Activated T-helper 1 cell treated with anti-CD3 and anti-CD28 coated beads, Interleukin-2, amount 50 U/mL, for 16 hours (primary cell): ENCODE measurements around the gene PCLO.

ENCODE experiments used
- DNase-seq, 2 donors: peaks; one replicate each; pipeline ENCODE4 v3.0.0-alpha.2; 2020; ENCODE audit warnings: low read depth in 1 of 2, low spot score in 1 of 2

The PCLO gene

GRCh38 chr7:82841828-82842227 lies 320.9 kb downstream of the PCLO start:
- DNase-seq: no peak

GRCh38 chr7:82840061-82840460 lies 322.6 kb downstream of the PCLO start:
- no peak for DNase-seq

- DNase-seq: no peak
These were observed 323.1 kb downstream of the PCLO start for GRCh38 chr7:82839555-82839954.

- DNase-seq: no peak
These were observed 323.6 kb downstream of the PCLO start for GRCh38 chr7:82839063-82839462.

DNA sequence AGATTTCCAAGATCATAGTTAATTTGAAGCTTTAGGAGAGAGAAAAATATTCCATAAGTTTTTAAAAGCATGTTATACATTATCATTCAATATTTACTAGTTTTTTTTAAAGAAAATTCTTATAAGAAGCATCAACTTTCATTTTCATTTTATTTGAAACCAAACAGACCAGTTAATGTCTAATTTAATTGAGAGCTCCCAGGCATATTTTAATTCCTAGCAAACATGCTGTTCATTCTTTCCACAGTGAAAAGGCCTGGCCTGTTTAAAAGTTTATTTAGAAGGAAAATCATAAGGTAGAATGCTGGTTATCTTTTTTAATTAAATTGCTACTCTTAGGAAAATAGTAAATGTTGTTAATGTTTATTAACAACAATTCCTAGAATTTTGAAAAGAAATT lies 324.4 kb downstream of the PCLO start:
- DNase-seq: no peak

DNA sequence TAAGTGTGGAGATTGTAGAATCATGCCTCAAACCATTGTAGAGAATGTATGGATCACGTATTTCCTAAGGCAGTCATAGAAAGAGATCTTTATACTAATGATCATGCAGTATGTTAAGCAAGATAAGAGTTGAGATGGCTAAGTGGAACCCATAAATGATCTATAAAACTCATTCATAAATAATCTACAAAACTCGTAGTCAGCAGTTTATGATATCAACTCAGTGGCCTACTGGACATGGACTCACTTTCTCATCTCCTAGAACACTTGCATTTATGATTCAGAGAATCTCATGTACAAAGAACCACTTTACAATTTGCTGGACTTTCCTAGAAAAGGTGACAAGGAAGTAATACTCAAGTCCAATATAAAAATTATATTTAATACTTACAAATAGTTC lies 339.6 kb downstream of the PCLO start:
- no peak for DNase-seq

GRCh38 chr7:82821037-82821436 lies 341.6 kb downstream of the PCLO start:
- no peak for DNase-seq

DNA sequence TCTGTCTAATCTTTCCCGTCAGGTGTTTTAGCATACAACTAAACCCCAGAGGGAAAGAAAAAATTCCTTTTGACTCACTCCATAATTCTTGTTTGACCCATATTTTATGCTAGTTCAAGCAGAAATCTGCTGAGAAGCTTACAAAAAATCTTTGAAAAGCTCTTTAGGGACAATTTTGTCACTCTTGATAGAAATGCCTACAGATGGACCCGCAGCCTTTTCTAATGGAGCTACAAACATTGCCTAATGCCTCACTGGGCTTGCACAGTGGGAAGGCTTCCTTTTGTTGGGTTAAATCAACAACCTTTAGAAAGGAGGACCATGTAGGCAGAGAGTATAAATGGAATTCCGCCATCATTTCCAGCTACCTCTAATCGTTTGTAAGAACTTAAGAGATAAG lies 344.5 kb downstream of the PCLO start:
- DNase-seq: no peak

GRCh38 chr7:82816272-82816671 lies 346.4 kb downstream of the PCLO start:
- no peak for DNase-seq

DNA sequence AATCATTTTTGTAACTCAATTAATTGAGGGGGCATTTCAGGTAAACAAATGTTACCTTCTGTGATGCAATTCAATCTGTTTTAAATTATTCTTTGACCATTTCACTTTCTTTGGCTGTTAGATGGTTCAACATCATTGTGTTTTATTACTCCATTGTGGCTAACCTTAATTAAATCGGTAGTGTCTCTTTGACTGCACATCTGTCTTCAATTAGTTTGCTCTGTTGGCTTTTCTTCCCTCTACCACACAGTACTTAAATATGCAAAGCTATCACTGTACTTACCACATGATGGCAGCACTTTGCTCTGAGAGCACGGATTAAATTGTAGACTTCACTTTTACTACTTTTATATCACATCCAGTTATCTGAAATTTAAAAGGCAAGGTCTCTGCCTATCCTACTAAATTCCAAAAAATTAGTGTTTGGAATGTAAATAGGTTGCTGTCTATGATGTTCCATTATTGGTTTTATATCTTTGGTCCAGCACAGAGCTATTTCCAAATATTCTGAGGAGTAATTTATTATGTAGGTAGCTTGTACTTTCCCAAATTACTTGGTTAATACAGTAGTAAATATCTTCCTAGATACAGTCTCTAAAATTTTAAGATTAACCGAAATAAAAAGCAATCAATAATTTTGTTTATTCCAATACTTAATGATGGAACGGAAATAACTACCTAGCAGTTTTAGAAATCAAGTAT lies 352.0 kb downstream of the PCLO start:
- DNase-seq: no peak

GRCh38 chr7:82808633-82809032 lies 354.1 kb downstream of the PCLO start:
- no peak for DNase-seq

- DNase-seq: no peak
These were observed 357.1 kb downstream of the PCLO start for GRCh38 chr7:82805527-82805960.

- no peak for DNase-seq
These were observed 359.3 kb downstream of the PCLO start for GRCh38 chr7:82803411-82803810.

- DNase-seq: no peak
These were observed 372.6 kb downstream of the PCLO start for GRCh38 chr7:82789883-82790609.

- no peak for DNase-seq
These were observed 384.7 kb downstream of the PCLO start for GRCh38 chr7:82778021-82778420.

DNA sequence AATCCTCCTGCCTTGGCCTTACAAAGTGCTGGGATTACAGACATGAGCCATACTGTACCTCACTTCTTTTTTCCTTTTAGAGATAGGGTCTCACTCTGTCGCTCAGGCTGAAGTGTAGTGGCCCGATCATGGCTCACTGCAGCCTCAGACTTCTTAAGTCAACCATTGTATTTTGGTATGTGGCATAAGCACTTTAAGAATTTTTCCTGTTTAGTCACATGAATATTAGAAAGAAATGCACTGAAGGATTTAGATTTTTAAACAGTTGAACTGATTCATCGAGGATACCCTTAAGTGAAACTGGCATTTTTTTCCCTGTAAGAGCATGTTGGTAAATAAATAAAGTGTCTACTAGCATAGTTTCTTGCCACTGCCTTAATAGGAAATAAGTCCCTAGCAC lies 399.8 kb downstream of the PCLO start:
- no peak for DNase-seq

DNA sequence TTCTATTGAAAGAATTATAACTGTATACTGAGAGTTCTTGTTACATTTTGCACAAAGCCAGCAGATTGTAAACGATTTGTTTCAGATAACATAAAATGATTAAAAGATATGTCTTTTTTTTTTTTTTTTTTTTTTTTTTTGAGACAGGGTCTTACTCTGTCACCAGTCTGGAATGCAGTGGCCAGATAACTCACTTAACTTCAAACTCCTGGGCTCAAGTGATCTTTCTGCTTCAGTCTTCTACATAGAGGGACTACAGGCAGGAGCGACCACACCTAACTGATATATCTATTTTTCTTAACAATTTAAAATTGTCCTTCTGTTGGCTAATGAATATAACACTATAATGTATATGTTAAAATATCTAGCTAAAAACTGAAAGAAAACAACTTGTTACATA lies 401.9 kb downstream of the PCLO start:
- DNase-seq: no peak

GRCh38 chr7:82760074-82760473 lies 402.6 kb downstream of the PCLO start:
- DNase-seq: no peak

DNA sequence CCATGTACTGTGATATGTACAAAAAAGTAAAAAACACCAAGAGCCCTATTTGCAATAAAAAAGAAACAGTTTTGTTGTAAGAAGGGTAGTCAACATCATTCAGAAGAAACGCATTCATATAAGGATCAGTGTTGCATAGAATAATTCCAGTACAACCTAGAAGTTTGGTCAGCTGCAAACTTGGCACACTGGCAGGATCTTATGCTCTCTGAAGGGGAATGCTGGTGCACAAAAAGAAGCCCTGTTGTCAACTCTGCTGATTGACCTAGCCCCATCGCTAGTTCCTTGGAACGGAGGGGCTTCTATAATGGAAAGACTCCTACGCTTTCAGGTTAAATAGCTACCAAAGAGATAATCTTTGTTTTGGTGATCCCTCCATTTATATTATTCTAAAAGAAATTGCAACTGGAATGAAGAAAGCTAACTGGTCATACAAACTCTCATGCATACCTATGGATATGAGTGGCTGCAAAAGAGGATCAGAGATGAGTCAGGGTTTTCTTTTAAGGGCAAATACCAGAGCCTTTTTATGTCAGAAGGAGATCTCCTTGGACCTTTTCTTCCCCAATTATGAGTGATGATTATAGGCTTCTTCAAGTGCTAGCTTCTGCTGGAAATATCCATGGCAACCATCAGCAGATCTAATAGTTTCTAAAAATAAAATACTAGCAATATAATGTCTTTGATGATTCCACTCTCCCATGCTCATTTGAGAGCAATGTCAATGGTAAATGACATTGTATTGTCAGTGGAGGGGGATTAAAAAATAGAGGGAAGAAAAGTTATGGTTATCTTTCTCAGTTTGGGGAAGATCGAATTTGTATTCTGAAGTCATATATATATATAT lies 406.8 kb downstream of the PCLO start:
- no peak for DNase-seq

DNA sequence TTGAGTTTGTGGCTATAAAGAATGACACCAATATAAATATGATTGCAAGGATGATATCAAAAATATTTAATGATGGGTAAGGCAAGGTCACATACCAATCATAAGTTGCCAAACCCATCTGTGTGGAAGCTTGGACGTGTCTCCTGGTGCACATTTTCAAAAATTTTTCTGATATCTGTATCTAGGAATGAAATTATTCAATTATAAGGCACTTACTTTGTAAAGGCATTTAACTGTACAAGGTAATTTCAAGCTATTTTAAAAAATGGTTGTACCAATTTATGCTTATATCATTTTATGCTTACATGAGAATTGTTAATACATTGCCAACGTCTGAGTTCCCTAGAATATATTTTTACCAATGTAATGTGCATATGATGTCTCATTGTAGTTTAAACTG lies 412.7 kb downstream of the PCLO start:
- no peak for DNase-seq

DNA sequence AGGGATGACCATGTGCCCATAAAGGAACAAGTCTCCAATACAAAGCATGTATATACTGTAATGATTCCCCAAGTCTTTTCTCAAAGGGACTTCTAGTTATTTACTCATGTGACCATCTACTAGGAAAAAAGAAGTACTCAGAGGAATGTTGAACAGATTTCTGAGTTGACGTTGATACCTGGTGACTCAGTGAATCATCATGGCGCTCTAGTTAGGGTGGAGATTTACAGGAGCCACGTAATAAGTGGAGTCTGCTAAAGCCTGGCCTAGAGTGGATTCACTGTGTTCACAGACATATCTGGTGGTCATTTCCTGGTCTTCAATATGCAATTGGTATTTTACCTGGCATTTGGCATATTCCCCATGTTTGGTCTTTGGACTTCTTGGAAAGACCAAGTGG lies 416.9 kb downstream of the PCLO start:
- no peak for DNase-seq

- no peak for DNase-seq
These were observed 417.6 kb downstream of the PCLO start for GRCh38 chr7:82745117-82745516.
